BE2C (cell line): Measurements from ENCODE around the gene EVI2B.
"Not testable (repeated sequence)": the region's sequence is repeated elsewhere in the genome, so short reads cannot be mapped to it uniquely, and the experiment has no call there.

ENCODE experiments used
- DNase-seq: peaks from one replicate; pipeline ENCODE4 v3.0.0-alpha.2; 2020
- H3K27me3 ChIP-seq: fragments of 250-450 bp; sonication (Bioruptor Pico); 2 replicates; pipeline ENCODE4 v1.5.1; 2020; ENCODE audit warnings: mild to moderate bottlenecking
- H3K36me3 ChIP-seq: fragments of 250-450 bp; sonication (Bioruptor Pico); 2 replicates; pipeline ENCODE4 v1.5.1; 2020; ENCODE audit warnings: mild to moderate bottlenecking
- H3K4me1 ChIP-seq: fragments of 250-450 bp; sonication (Bioruptor Pico); 2 replicates; pipeline ENCODE4 v1.5.1; 2020
- H3K4me3 ChIP-seq: 2 replicates; pipeline ENCODE4 v1.5.1; 2011; ENCODE audit warnings: low read depth, low read length
- H3K9me3 ChIP-seq: fragments of 250-450 bp; sonication (Bioruptor Pico); 2 replicates; pipeline ENCODE4 v1.5.1; 2020
- CTCF ChIP-seq: IDR thresholded peaks from 2 replicates; pipeline ENCODE4 v1.5.1; 2012; ENCODE audit warnings: mild to moderate bottlenecking, low read depth, low read length

The EVI2B gene

GRCh38 chr17:31293581-31293980 lies 20.3 kb downstream of the EVI2B start:
- Histone ChIP-seq H3K4me3 (no peak overlapping the region), H3K4me1 (no peaks in the 10 kb centered on the region), H3K27me3 (no peaks in the 10 kb centered on the region), H3K9me3 (no peaks in the 10 kb centered on the region), H3K36me3 (no peaks in the 10 kb centered on the region)
- DNase-seq = no peak
- no peak for TF ChIP-seq CTCF

- H3K36me3 ChIP-seq = no peaks in the 10 kb centered on the region
- H3K4me3 ChIP-seq = no peak overlapping the region
- DNase-seq = no peak
- H3K9me3 ChIP-seq = no peaks in the 10 kb centered on the region
- no peaks in the 10 kb centered on the region for H3K27me3 ChIP-seq
- H3K4me1 ChIP-seq = no peaks in the 10 kb centered on the region
- no peak for TF ChIP-seq CTCF
Measured at GRCh38 chr17:31291820-31292219, 22.0 kb downstream of the EVI2B start.

- H3K4me3 ChIP-seq = no peak overlapping the region
- no peak for TF ChIP-seq CTCF
- H3K4me1 ChIP-seq = no peaks in the 10 kb centered on the region
- no peaks in the 10 kb centered on the region for H3K9me3 ChIP-seq
- no peak for DNase-seq
- no peaks in the 10 kb centered on the region for H3K27me3 ChIP-seq
- no peaks in the 10 kb centered on the region for H3K36me3 ChIP-seq
Measured at GRCh38 chr17:31289790-31290189, 24.1 kb downstream of the EVI2B start.

GRCh38 chr17:31287932-31288331 lies 25.9 kb downstream of the EVI2B start:
- not testable (repeated sequence) for H3K27me3 ChIP-seq, DNase-seq, H3K36me3 ChIP-seq, H3K9me3 ChIP-seq, H3K4me3 ChIP-seq, H3K4me1 ChIP-seq

- Histone ChIP-seq H3K27me3 (no peaks in the 10 kb centered on the region), H3K9me3 (no peaks in the 10 kb centered on the region), H3K4me3 (no peak overlapping the region), H3K4me1 (no peaks in the 10 kb centered on the region), H3K36me3 (no peaks in the 10 kb centered on the region)
- no peak for DNase-seq
- TF ChIP-seq CTCF = no peak
Measured at GRCh38 chr17:31286587-31286986, 27.3 kb downstream of the EVI2B start.

GRCh38 chr17:31283841-31284240 lies 30.0 kb downstream of the EVI2B start:
- no peaks in the 10 kb centered on the region for H3K36me3 ChIP-seq
- H3K27me3 ChIP-seq = no peaks in the 10 kb centered on the region
- no peak for TF ChIP-seq CTCF

GRCh38 chr17:31281061-31281460 lies 32.8 kb downstream of the EVI2B start:
- Histone ChIP-seq H3K9me3 (no peaks in the 10 kb centered on the region), H3K4me3 (no peak overlapping the region), H3K27me3 (no peaks in the 10 kb centered on the region), H3K4me1 (no peaks in the 10 kb centered on the region), H3K36me3 (no peaks in the 10 kb centered on the region)
- no peak for DNase-seq
- TF ChIP-seq CTCF = no peak

More at GRCh38 chr17:31283841-31284240, 30.0 kb downstream of the EVI2B start:
- no peaks in the 10 kb centered on the region for H3K4me1 ChIP-seq
- no peak for DNase-seq
- H3K9me3 ChIP-seq = no peaks in the 10 kb centered on the region
- H3K4me3 ChIP-seq = no peak overlapping the region
